Spleen (tissue), 7 donors: Measurements from ENCODE around the gene CEP44.
"Not testable (repeated sequence)": the region's sequence is repeated elsewhere in the genome, so short reads cannot be mapped to it uniquely, and the experiment has no call there.

ENCODE experiments used
- POLR2A ChIP-seq, 3 donors: fragments of 450-650 bp; IDR thresholded peaks; one replicate each; pipeline ENCODE4 v1.5.1; 2017; ENCODE audit warnings: antibody characterized with exemption in 3 of 3, mild to moderate bottlenecking in 1 of 3
- TF ChIP-seq, protein P1 (sequence below), 11 experiments: fragments of 200-600 bp in 7 of 11; fragments of 450-650 bp in 4 of 11; sonication (generic) in 4 of 11; IDR thresholded peaks in 8 of 11; conservative IDR thresholded peaks in 3 of 11; 1 replicate in 7 of 11; 2 replicates in 4 of 11; pipeline versions ENCODE4 v1.4.0 to v1.8.0; 2016 to 2021; ENCODE audit warnings: antibody characterized with exemption in 11 of 11, inconsistent platforms in 4 of 11, mild to moderate bottlenecking in 1 of 11
- donor health status: DM: no; HTN: no; CAD: no; lungs with moderate emphysema.
- donor health status: DM: no; HTN: no; CAD: no.
- donor health status: DM: no; HTN: no; CAD: no.

DNA sequence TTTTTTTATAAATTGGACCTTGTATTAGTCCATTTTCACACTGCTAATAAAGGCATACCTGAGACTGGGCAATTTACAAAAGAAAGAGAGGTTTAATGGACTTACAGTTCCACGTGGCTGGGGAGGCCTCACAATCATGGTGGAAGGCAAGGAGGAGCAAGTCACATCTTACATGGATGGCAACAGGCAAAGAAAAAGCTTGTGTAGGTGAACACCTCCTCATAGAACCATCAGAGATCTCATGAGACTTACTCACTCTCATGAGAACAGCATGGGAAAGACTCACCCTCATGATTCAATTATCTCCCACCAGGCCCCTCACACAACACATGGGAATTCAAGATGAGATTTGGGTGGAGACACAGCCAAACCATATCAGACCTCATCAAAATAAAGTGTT is 80.1 kb downstream of the CEP44 start:
- TF ChIP-seq, protein P1, sequence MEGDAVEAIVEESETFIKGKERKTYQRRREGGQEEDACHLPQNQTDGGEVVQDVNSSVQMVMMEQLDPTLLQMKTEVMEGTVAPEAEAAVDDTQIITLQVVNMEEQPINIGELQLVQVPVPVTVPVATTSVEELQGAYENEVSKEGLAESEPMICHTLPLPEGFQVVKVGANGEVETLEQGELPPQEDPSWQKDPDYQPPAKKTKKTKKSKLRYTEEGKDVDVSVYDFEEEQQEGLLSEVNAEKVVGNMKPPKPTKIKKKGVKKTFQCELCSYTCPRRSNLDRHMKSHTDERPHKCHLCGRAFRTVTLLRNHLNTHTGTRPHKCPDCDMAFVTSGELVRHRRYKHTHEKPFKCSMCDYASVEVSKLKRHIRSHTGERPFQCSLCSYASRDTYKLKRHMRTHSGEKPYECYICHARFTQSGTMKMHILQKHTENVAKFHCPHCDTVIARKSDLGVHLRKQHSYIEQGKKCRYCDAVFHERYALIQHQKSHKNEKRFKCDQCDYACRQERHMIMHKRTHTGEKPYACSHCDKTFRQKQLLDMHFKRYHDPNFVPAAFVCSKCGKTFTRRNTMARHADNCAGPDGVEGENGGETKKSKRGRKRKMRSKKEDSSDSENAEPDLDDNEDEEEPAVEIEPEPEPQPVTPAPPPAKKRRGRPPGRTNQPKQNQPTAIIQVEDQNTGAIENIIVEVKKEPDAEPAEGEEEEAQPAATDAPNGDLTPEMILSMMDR (IDR thresholded peaks at IDR 0.05 in 8 of 11, conservative IDR thresholded peaks at IDR 0.05 in 3 of 11), result not testable (repeated sequence)
- not testable (repeated sequence) for TF ChIP-seq POLR2A (IDR thresholded peaks at IDR 0.05)
